ENCODE results near the gene PLXDC2. TPM values are rescaled to one million over a fixed set of nuclear protein-coding genes. Genes with fewer than 3 reads are reported as not detected.

PLXDC2 gene
- total and polyA plus RNA-seq, 10 donors = 1.8 to 50.4 (median 29.7) TPM

GRCh38 chr10:20300735-20301134, 484.5 kb downstream of the PLXDC2 start:
- Histone ChIP-seq H3K4me1 (no peaks in the 10 kb centered on the region), H3K36me3 (no peaks in the 10 kb centered on the region), H3K27ac (no peak overlapping the region), H3K27me3 (replicated peaks in 1 of 7) (no peaks in the 10 kb centered on the region), H3K9me3 (peaks cover 0 to 21% (median 13%) of the 10 kb centered on the region in 8 donors), H3K4me3 (no peak overlapping the region)
- DNase-seq = no peak
- 84 to 94% (median 91%) methylated on average over 2 of the region's 2 CpGs for WGBS, 5 donors
- no peak for TF ChIP-seq POLR2A (IDR thresholded peaks at IDR 0.05)
- TF ChIP-seq CTCF (IDR thresholded peaks at IDR 0.05 in 8 of 11, conservative IDR thresholded peaks at IDR 0.05 in 3 of 11) = no peak
- no peak for TF ChIP-seq POLR2AphosphoS5 (IDR thresholded peaks at IDR 0.05)
- intact Hi-C loops (cut with DNase I; ENCODE audit: low total_unique reads) = no loop called here

GRCh38 chr10:20302033-20302432, 485.8 kb downstream of the PLXDC2 start:
- Histone ChIP-seq H3K27ac (no peak overlapping the region), H3K36me3 (no peaks in the 10 kb centered on the region), H3K27me3 (replicated peaks in 1 of 7) (no peaks in the 10 kb centered on the region), H3K4me1 (no peaks in the 10 kb centered on the region), H3K4me3 (no peak overlapping the region), H3K9me3 (peaks cover 0 to 16% (median 8%) of the 10 kb centered on the region in 8 donors)
- no peak for TF ChIP-seq CTCF (IDR thresholded peaks at IDR 0.05 in 8 of 11, conservative IDR thresholded peaks at IDR 0.05 in 3 of 11)
- no peak for TF ChIP-seq POLR2AphosphoS5 (IDR thresholded peaks at IDR 0.05)
- no peak for TF ChIP-seq POLR2A (IDR thresholded peaks at IDR 0.05)
- WGBS, 5 donors = 94 to 100% (median 97%) methylated on average over 2 of the region's 2 CpGs
- no peak for DNase-seq
- intact Hi-C loops (cut with DNase I; ENCODE audit: low total_unique reads) = no loop called here

- H3K36me3 ChIP-seq = no peaks in the 10 kb centered on the region
- H3K9me3 ChIP-seq = peaks cover 0 to 5% (median 0%) of the 10 kb centered on the region in 8 donors
- intact Hi-C loops (cut with DNase I; ENCODE audit: low total_unique reads) = no loop called here
- no peaks in the 10 kb centered on the region for H3K27me3 ChIP-seq (replicated peaks in 1 of 7)
- H3K4me3 ChIP-seq = no peak overlapping the region
- H3K27ac ChIP-seq = no peak overlapping the region
- WGBS, 5 donors = 78 to 98% (median 92%) methylated on average over 2 of the region's 2 CpGs
- TF ChIP-seq POLR2A (IDR thresholded peaks at IDR 0.05) (no peak), CTCF (IDR thresholded peaks at IDR 0.05 in 8 of 11, conservative IDR thresholded peaks at IDR 0.05 in 3 of 11) (no peak), POLR2AphosphoS5 (IDR thresholded peaks at IDR 0.05) (no peak)
- no peak for DNase-seq
- no peaks in the 10 kb centered on the region for H3K4me1 ChIP-seq
Observed at GRCh38 chr10:20303453-20304152, 487.4 kb downstream of the PLXDC2 start.

- TF ChIP-seq POLR2A (IDR thresholded peaks at IDR 0.05) = no peak
- TF ChIP-seq CTCF (IDR thresholded peaks at IDR 0.05 in 8 of 11, conservative IDR thresholded peaks at IDR 0.05 in 3 of 11) = no peak
- TF ChIP-seq POLR2AphosphoS5 (IDR thresholded peaks at IDR 0.05) = no peak
- intact Hi-C loops (cut with DNase I; ENCODE audit: low total_unique reads) = no loop called here
- Histone ChIP-seq H3K27ac (no peak overlapping the region), H3K4me3 (no peak overlapping the region), H3K27me3 (replicated peaks in 1 of 7) (no peaks in the 10 kb centered on the region), H3K36me3 (no peaks in the 10 kb centered on the region), H3K4me1 (no peaks in the 10 kb centered on the region), H3K9me3 (peaks cover 0 to 37% (median 23%) of the 10 kb centered on the region in 8 donors)
- DNase-seq = no peak
- 41 to 67% (median 56%) methylated on average over 3 of the region's 3 CpGs for WGBS, 5 donors
Observed at GRCh38 chr10:20313665-20314064, 497.4 kb downstream of the PLXDC2 start.
